ENCODE results near the gene NR0B2.

Gene NR0B2

DNA sequence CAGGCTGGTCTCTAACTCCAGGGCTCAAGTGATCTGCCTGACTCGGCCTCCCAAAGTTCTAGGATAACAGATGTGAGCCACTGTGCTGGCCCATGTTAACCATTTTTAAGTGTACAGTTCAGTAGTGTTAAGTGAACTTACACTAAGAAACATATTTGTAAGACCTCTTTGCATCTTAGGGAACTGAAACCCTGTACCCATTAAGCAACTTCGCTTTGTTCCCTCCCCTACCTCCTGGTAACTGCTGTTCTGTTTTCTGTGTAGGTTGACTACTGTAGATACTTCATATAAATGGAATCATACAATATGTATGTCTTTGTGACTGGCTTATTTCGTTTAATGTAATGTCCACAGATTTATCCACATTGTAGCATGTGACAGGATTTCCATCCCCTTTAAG is 18.8 kb upstream of the NR0B2 start:
- no peak for DNase-seq

DNA sequence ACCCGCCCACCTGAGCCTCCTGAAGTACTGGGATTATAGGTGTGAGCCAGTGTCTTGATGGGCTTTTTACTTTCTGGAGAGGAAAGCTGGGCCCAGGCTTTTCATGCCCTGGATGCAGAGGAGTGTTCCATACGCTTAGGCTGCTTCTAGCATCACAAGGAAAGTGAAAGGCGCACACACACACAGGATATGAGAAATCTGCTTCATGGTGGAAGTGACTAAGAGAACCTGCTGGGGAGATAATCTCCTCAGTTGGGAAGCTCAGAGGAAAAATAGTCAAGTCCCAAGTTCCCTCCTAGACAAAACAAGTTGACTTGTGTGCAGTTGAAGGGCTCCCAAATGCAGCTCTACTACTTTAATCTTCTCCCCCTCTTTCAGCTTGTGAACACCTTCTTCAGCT is 9.9 kb upstream of the NR0B2 start:
- DNase-seq = no peak

- DNase-seq = no peak
Measured at GRCh38 chr1:26922901-26923300, 9.1 kb upstream of the NR0B2 start.

DNA sequence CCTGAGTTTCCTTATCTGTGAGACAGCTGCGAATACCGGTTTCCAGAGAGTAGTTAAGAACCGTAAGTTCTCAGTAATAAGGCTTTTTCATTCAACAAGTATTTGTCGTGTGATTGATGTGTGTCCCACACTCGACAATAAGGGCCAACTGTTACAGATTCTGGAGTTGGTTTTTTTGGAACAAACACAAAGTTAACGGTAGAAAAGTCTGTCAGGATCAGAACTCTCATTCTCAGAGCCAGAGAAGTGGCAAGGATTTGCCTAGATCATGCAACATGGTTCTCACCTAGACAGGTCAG is 8.6 kb upstream of the NR0B2 start:
- DNase-seq = no peak

GRCh38 chr1:26921540-26922430 is 8.0 kb upstream of the NR0B2 start, which contains the start of gene NUDC:
Gene NUDC (plus strand): TSS chr1:26921743. CDS start chr1:26921849, 106 bp downstream.
- DNase-seq = peak; percentile 91 to 96 (median 92)

DNA sequence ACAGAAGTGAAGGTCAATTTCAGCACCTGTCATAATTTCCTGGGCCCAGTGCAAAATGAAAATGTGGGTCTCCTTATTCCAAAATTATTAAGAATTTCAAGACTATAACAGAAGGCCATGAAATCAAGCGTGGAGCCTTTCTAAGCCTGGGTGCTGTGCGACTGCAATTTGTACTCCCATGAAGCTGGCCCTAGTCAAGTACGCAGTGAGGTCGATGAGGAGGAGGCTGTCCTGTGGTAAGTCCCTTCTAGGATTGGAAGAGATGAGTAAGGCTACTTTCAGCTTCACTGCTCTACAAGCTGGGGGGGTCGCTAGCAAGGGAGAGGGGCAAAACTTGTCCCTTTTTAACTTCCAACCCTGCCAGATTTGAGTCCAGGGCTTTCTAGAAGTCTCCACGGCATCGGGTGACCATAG is 7.4 kb upstream of the NR0B2 start:
- DNase-seq = no peak

DNA sequence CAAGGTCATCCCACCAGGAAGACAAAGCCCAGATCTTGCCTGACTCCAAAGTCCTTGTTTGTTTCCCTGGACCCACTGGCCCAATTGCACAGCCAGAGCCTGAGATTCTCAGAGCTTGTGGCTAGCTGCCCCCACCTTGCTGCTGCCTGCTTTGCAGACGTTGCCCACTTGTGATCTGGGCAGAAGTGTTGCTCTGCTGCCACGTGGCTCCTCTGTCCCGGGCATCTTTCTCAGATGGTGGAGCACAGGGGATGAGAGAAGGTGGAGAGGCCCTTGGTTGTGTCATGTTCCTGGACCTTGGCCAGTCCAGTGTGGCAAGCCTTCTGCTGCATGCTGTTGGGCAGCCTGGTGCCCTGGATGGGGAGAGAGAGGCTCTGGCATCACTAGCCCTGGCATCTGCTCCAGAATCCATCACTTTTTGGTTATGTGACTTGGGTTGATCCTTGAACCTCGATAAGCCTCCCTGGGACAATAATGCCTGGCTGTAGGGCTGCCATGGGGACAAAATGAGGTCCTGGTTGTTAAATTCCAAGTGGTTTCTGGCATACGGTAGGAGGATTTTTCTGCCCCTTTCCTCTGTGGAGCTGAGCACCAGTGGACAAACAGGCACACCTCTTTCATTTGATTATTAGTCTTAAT is 1.5 kb upstream of the NR0B2 start:
- DNase-seq = no peak

DNA sequence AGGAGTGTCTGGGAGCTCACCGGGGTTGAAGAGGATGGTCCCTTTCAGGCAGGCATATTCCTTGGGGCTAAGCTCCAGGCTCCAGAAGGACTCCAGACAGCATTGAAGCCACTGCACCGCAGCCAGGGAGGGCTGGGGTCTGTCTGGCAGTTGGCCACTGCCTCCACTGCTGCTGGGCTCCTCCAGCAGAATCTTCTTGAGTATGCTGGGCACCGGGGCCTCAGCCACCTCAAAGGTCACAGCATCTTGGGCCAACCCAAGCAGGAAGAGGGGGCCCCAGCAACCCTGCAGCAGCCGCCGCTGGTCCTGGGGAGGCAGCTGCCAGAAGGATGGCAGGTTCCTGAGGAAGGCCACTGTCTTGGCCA is 404 bp downstream of the NR0B2 start:
- DNase-seq = no peak

DNA sequence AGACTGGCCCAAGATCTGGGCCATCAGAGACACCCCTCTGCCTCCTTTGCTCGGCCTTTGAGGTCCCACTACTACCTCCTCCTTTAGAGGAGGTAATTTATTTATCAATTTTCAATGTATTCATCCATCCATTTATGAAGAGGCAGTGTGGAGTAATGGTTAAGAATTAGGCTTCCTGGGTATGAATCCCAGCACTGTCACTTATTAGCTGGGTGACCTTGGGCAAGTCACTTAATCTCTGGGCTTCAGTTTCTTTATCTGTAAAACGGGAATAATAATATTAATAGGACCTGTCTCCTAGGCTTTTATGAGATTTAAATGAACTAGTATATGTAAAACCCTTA is 1.7 kb downstream of the NR0B2 start:
- DNase-seq = no peak

- no peak for DNase-seq
Measured at GRCh38 chr1:26911399-26912146, 2.2 kb downstream of the NR0B2 start.

DNA sequence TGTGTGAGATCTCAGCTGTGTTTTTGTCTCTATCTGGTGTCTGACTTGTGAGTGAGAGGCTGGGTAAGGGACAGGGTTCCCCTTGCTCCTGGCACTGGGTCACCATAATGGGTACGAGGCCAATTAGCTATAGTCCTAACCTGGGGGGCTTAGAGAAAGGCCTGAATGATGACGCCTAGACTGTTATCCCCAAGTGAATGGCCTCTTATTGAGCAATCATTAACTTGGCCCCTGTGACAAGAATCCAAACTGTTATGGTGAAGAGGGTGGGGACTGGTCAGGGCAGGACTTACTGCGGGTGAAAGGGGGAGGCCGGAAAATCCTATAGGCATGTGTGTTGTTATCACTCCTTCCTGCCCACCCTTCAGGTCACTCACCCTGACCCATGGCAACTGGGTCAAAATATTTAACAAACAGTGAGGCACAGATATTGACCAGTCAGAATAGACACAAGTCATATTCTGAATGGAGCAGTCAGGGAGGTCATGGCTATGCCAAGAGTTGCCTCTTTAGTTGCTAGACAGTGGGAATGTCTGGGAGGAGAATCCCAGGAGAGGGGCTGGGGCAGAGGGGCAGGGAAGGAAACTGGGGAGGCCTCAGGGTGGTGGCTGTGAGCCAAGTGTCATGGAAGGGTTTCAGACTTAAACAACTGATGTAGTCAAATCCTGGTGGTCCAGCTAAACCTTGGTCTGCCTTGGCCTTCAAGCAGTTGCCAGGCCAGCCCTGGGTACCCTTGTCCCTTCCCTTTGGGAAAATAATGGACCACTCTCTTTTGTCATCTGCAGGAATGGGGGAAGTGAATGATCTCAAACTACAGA is 3.2 kb downstream of the NR0B2 start:
- DNase-seq = no peak

- DNase-seq = no peak
Measured at GRCh38 chr1:26909951-26910342, 3.8 kb downstream of the NR0B2 start.

DNA sequence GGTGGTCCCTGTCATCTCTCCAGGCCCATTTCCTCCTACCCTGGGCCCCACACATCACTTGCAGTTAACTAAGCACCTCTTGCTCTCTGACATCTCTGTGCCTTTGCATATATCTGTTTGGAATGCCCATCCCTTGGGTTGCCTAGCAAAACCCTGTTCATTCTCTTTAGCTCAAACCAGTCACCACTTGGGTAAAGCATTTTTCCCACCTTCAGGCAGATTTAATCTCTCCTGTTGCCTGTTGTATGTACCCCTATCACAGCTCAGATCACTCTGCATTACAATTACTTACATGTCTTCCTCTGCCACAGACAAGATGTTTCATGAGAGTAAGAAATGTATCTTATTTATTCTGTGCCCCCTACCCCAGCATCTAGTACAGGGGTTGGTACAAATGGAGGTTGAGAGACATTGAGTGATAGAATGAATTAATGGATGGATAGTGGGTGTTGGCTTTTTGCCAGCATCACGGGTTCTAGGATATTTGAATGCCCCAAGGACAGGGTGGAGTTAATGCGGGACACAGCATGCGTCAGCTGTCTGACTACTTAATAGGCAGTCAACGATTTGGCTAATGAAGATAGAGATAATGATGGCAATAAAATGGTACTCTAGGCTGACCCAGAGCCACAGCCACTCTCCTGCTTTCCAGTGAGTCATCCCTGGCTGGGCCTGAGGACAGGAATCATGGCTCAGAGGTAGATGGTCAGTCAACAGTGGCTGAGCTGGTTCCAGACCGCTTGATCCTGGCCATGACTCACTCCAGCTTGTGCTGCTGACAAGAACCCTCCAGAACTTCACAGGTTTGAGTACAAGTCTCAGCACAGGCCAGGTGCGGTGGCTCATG is 6.5 kb downstream of the NR0B2 start:
- no peak for DNase-seq

GRCh38 chr1:26900815-26901511 is 12.8 kb downstream of the NR0B2 start:
- DNase-seq = no peak

DNA sequence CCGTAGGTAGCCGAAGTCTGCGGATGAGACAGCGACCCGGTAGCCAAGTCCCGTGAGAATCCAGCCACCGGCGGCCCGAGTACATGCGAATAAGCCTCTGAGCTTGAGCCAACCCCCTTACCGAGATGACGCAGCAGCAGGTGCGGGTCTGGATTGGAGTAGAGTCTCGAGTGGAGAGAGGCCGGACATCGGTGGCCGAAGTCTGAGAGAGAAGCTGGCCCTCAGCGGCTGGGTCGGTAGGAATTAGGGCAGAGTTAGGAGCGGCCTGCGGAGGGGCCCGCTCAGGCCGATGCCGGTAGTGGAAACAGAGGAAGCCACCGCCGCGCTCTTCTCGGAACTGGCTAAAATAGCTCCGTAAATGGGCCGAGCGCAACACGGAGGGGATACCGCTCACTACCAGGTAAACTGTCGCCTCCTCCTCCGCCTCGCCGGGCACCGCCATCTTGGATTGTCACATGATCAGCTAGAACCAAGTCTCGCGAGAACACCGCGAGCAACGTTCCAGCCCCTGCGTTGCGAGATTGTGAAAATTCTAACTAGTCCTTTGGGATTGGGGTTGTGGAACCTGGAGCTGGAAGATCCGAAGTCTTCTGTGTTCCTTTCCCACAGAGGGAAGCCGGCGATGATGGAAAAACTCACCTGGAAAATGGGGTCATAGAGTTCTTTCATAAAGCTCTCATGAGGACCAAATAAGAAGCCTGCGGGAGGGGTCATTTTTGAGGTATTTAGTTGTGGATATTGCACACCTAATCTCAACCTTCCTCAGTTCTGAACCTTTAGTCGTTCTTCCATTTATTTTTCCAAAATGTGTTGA is 13.6 kb downstream of the NR0B2 start, which contains the start of gene GPATCH3:
Gene GPATCH3 (minus strand): TSS at position 467 of the 814 bp plus-strand sequence. CDS start 25 bp downstream, at position 442.
- peak; percentile 73 to 88 (median 84) for DNase-seq

DNA sequence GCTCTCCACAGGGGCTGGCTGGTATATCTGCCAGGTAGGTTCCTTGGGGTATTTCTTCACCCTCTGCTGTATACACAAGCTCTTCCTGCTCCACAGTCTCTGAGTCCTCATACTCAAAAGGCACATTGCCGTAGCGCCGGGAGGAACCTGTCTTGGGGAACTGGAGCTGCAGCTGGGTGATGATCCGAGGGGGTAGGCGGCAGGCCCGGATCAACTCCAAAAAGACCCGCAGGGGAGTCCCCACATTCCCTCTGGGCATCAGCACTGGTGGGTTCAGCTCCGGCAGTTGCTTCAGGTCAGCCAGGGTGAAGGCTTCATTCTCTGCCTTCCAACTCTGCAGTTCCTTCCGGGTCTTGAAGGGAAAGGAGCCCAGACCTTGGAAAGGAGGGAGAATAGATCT is 16.4 kb downstream of the NR0B2 start:
- no peak for DNase-seq

- DNase-seq = no peak
Measured at GRCh38 chr1:26894263-26894662, 19.5 kb downstream of the NR0B2 start.

- DNase-seq = no peak
Measured at GRCh38 chr1:26890467-26890796, 23.3 kb downstream of the NR0B2 start.

DNA sequence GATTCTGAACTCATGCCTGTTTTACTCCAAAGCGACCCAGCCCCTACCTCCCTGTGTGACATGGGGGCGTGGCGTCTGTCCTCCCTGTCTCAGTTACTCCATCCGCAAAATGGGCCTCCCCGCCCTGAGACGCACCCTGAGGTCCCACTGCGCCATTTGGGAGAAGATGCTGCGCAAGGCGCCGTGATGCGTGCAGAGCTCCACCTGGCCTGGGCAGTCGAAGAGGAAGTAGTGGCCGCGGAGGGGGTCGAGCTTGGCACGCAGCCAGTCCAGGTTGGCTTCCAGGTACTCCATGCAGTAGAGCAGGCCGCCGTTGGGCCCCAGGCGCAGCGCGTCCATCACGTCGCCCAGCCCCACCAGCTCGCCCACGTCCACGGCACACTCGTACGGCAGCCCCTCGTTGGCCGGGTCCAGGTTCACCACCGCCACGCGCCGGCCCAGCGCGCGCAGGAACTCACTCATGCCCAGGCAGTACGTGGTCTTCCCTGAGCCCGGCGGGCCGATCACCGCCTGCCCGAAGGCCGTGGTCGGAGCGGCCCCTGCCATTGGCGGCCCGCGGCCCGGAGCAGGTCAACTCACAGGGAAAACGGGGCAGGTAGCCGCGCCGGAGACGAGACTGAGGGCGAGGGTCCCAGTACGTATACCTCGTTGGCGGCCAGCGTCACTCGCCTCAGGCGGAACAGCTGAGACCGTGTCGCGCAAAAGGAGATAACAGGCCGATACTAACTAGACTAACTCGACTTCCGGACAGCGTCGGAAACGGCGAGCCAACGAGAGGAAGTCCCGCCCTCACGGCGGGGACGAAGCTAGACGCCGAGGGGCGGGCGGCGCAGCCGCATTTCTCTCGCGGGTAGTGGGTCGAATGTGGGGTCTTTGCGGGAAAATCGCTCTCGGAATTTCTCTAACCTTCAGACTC is 24.0 kb downstream of the NR0B2 start, which contains the start of gene GPN2:
Gene GPN2 (minus strand): TSS at position 733 of the 916 bp plus-strand sequence. CDS start 187 bp downstream, at position 546.
- peak; percentile 57 to 78 (median 68) for DNase-seq
